22Rv1 (cell line): ENCODE data around the gene ABCG5.

Experiments used
- ZFX ChIP-seq: fragments of 450-650 bp; IDR thresholded peaks from 2 replicates; pipeline ENCODE4 v1.6.1; 2017; ENCODE audit warnings: antibody characterized with exemption, borderline replicate concordance
- TF ChIP-seq, protein P1 (sequence below): fragments of 450-650 bp; IDR thresholded peaks from 2 replicates; pipeline ENCODE4 v1.5.1; 2017; ENCODE audit warnings: mild to moderate bottlenecking

DNA sequence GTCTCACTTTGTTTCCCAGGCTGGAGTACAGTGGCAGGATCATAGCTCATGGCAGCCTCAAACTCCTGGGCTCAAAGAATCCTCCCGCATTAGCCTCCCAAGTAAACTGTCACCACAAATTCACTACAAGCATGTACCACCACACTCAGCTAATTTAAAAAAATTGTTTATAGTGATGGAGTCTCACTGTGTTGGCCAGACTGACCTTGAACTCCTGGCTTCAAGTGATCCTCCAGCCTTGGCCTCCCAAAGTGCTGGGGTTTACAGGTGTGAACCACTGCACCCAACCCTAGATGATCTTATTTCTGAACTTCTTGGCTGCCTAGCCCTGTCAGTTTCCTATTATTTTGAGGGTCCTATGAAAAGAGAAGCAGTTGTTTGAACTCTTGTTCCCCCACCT, 50.0 kb downstream of the ABCG5 start:
- TF ChIP-seq, protein P1, sequence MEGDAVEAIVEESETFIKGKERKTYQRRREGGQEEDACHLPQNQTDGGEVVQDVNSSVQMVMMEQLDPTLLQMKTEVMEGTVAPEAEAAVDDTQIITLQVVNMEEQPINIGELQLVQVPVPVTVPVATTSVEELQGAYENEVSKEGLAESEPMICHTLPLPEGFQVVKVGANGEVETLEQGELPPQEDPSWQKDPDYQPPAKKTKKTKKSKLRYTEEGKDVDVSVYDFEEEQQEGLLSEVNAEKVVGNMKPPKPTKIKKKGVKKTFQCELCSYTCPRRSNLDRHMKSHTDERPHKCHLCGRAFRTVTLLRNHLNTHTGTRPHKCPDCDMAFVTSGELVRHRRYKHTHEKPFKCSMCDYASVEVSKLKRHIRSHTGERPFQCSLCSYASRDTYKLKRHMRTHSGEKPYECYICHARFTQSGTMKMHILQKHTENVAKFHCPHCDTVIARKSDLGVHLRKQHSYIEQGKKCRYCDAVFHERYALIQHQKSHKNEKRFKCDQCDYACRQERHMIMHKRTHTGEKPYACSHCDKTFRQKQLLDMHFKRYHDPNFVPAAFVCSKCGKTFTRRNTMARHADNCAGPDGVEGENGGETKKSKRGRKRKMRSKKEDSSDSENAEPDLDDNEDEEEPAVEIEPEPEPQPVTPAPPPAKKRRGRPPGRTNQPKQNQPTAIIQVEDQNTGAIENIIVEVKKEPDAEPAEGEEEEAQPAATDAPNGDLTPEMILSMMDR, result no peak
- no peak for TF ChIP-seq ZFX
